ENCODE data around the gene TOM1L2.

TOM1L2 gene

GRCh38 chr17:18015593-18015992, 43.4 kb upstream of the TOM1L2 start:
- Histone ChIP-seq H3K9me3 (ENCODE audit: control insufficient read depth, insufficient read depth, low read length) (no peaks in the 10 kb centered on the region), H3K79me2 (ENCODE audit: control insufficient read depth, low read length) (no peaks in the 10 kb centered on the region), H3K4me3 (ENCODE audit: low read length) (no peak overlapping the region), H3K4me2 (ENCODE audit: low read length) (no peak overlapping the region), H3K27me3 (ENCODE audit: control insufficient read depth, low read length) (no peaks in the 10 kb centered on the region), H3K9me2 (replicated peaks; ENCODE audit: control insufficient read depth, low read length) (no peaks in the 10 kb centered on the region), H4K20me1 (ENCODE audit: control insufficient read depth, insufficient read depth, low read depth, low read length) (no peaks in the 10 kb centered on the region), H3K36me3 (ENCODE audit: control insufficient read depth, low read length) (peaks cover 5% of the 10 kb centered on the region; the same call in 1 of the 2 replicates), H3K27ac (ENCODE audit: low read depth, low read length) (no peak overlapping the region), H3K4me1 (ENCODE audit: control insufficient read depth, low read length) (no peaks in the 10 kb centered on the region), H3F3A (ENCODE audit: control insufficient read depth, insufficient read depth) (no peaks in the 10 kb centered on the region)
- TF ChIP-seq EZH2phosphoT487 (IDR thresholded peaks at IDR 0.05; ENCODE audit: borderline replicate concordance, low read length) (no peak), CTCF (IDR thresholded peaks at IDR 0.05; ENCODE audit: low read depth, low read length, poor library complexity, severe bottlenecking) (no peak)

- Histone ChIP-seq H3F3A (ENCODE audit: control insufficient read depth, insufficient read depth) (no peaks in the 10 kb centered on the region), H3K4me3 (ENCODE audit: low read length) (no peak overlapping the region), H3K27ac (ENCODE audit: low read depth, low read length) (no peak overlapping the region), H3K9me2 (replicated peaks; ENCODE audit: control insufficient read depth, low read length) (no peaks in the 10 kb centered on the region), H3K27me3 (ENCODE audit: control insufficient read depth, low read length) (no peaks in the 10 kb centered on the region), H3K9me3 (ENCODE audit: control insufficient read depth, insufficient read depth, low read length) (no peaks in the 10 kb centered on the region), H3K4me2 (ENCODE audit: low read length) (no peak overlapping the region), H4K20me1 (ENCODE audit: control insufficient read depth, insufficient read depth, low read depth, low read length) (no peaks in the 10 kb centered on the region), H3K79me2 (ENCODE audit: control insufficient read depth, low read length) (no peaks in the 10 kb centered on the region), H3K4me1 (ENCODE audit: control insufficient read depth, low read length) (no peaks in the 10 kb centered on the region), H3K36me3 (ENCODE audit: control insufficient read depth, low read length) (peaks cover 5% of the 10 kb centered on the region; the same call in 1 of the 2 replicates)
- TF ChIP-seq CTCF (IDR thresholded peaks at IDR 0.05; ENCODE audit: low read depth, low read length, poor library complexity, severe bottlenecking) (no peak), EZH2phosphoT487 (IDR thresholded peaks at IDR 0.05; ENCODE audit: borderline replicate concordance, low read length) (no peak)
Observed at GRCh38 chr17:18014006-18014405, 41.8 kb upstream of the TOM1L2 start.

GRCh38 chr17:18011286-18011685, 39.1 kb upstream of the TOM1L2 start:
- TF ChIP-seq CTCF (IDR thresholded peaks at IDR 0.05; ENCODE audit: low read depth, low read length, poor library complexity, severe bottlenecking) = no peak
- TF ChIP-seq EZH2phosphoT487 (IDR thresholded peaks at IDR 0.05; ENCODE audit: borderline replicate concordance, low read length) = no peak
- Histone ChIP-seq H3K27me3 (ENCODE audit: control insufficient read depth, low read length) (no peaks in the 10 kb centered on the region), H3K79me2 (ENCODE audit: control insufficient read depth, low read length) (no peaks in the 10 kb centered on the region), H3K4me2 (ENCODE audit: low read length) (no peak overlapping the region), H3K9me2 (replicated peaks; ENCODE audit: control insufficient read depth, low read length) (no peaks in the 10 kb centered on the region), H3K4me1 (ENCODE audit: control insufficient read depth, low read length) (no peaks in the 10 kb centered on the region), H4K20me1 (ENCODE audit: control insufficient read depth, insufficient read depth, low read depth, low read length) (no peaks in the 10 kb centered on the region), H3K27ac (ENCODE audit: low read depth, low read length) (no peak overlapping the region), H3K36me3 (ENCODE audit: control insufficient read depth, low read length) (peaks cover 5% of the 10 kb centered on the region; the same call in 1 of the 2 replicates), H3K9me3 (ENCODE audit: control insufficient read depth, insufficient read depth, low read length) (no peaks in the 10 kb centered on the region), H3K4me3 (ENCODE audit: low read length) (no peak overlapping the region), H3F3A (ENCODE audit: control insufficient read depth, insufficient read depth) (no peaks in the 10 kb centered on the region)
